IMR-90 (cell line): ENCODE results near the gene AP2A1.

Source experiments
- CHD1 ChIP-seq: IDR thresholded peaks from 2 replicates; pipeline ENCODE4 v1.6.1; 2012; ENCODE audit warnings: low read depth, low read length, improper control_type of control experiment
- ELK1 ChIP-seq: fragments of 150-350 bp; IDR thresholded peaks from 2 replicates; pipeline ENCODE4 v1.6.1; 2016; ENCODE audit warnings: low read depth, mild to moderate bottlenecking, low read length, moderate library complexity, borderline replicate concordance
- POLR2A ChIP-seq: IDR thresholded peaks from 2 replicates; pipeline ENCODE4 v1.6.1; 2012; ENCODE audit warnings: mild to moderate bottlenecking, low read depth, low read length
- RAD21 ChIP-seq: IDR thresholded peaks from 2 replicates; pipeline ENCODE4 v1.6.1; 2012; ENCODE audit warnings: low read length, improper control_type of control experiment
- RFX5 ChIP-seq: IDR thresholded peaks from 2 replicates; pipeline ENCODE4 v1.8.0; 2012; ENCODE audit warnings: low read depth, mild to moderate bottlenecking, low read length, moderate library complexity
- SMC3 ChIP-seq: fragments of 150-350 bp; IDR thresholded peaks from 2 replicates; pipeline ENCODE4 v1.6.1; 2016; ENCODE audit warnings: low read depth, mild to moderate bottlenecking, antibody characterized with exemption, low read length, moderate library complexity
- USF2 ChIP-seq: fragments of 150-350 bp; IDR thresholded peaks from 2 replicates; pipeline ENCODE4 v1.6.1; 2017; ENCODE audit warnings: mild to moderate bottlenecking, antibody characterized with exemption, low read length, low read depth
- TF ChIP-seq, protein P1 (sequence below): conservative IDR thresholded peaks from 2 replicates; pipeline ENCODE4 v1.5.1; 2012; ENCODE audit warnings: mild to moderate bottlenecking, low read depth, low read length, improper control_type of control experiment

DNA sequence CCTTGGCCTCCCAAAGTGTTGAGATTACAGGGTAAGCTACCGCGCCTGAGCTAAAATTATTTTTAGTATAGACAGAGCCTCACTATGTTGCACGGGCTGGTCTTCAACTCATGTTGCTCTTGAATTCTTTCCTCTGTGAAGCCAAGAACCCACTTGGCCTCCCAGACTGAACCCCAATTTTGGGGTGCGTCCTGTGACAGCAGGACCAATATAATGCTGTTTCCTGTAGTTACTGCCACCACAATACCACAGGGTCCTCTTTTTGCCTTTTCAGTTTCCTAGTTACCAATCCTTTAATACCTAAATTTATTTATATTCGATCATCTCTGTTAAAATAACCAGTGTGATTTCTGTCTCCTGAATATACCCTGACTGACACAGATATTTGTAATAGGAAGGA lies 36.6 kb upstream of the AP2A1 start:
- no peak for TF ChIP-seq SMC3
- no peak for TF ChIP-seq POLR2A
- TF ChIP-seq RFX5 = no peak
- TF ChIP-seq, protein P1, sequence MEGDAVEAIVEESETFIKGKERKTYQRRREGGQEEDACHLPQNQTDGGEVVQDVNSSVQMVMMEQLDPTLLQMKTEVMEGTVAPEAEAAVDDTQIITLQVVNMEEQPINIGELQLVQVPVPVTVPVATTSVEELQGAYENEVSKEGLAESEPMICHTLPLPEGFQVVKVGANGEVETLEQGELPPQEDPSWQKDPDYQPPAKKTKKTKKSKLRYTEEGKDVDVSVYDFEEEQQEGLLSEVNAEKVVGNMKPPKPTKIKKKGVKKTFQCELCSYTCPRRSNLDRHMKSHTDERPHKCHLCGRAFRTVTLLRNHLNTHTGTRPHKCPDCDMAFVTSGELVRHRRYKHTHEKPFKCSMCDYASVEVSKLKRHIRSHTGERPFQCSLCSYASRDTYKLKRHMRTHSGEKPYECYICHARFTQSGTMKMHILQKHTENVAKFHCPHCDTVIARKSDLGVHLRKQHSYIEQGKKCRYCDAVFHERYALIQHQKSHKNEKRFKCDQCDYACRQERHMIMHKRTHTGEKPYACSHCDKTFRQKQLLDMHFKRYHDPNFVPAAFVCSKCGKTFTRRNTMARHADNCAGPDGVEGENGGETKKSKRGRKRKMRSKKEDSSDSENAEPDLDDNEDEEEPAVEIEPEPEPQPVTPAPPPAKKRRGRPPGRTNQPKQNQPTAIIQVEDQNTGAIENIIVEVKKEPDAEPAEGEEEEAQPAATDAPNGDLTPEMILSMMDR = no peak
- TF ChIP-seq RAD21 = no peak
- TF ChIP-seq USF2 = no peak
- no peak for TF ChIP-seq CHD1
- TF ChIP-seq ELK1 = no peak
